ENCODE results near the gene GPR15LG. TPM values are rescaled to one million over a fixed set of nuclear protein-coding genes. Genes with fewer than 3 reads are reported as not detected.
"Not testable (repeated sequence)": the region's sequence is repeated elsewhere in the genome, so short reads cannot be mapped to it uniquely, and the experiment has no call there.

Gene GPR15LG
- total RNA-seq, 1 donor from 2014 or later = not detected

GRCh38 chr10:84177541-84178141, 4.0 kb downstream of the GPR15LG start:
- Mint-ChIP-seq H3K27ac (ENCODE audit: unreplicated experiment) (no peak overlapping the region), H3K36me3 (ENCODE audit: unreplicated experiment) (no peaks in the 10 kb centered on the region), H3K4me1 (ENCODE audit: low read depth, unreplicated experiment) (no peaks in the 10 kb centered on the region), H3K27me3 (ENCODE audit: unreplicated experiment) (peaks cover 2% of the 10 kb centered on the region), H3K4me3 (ENCODE audit: unreplicated experiment) (no peak overlapping the region), H3K9me3 (ENCODE audit: unreplicated experiment) (peaks cover 2% of the 10 kb centered on the region)
- TF ChIP-seq CTCF (IDR thresholded peaks at IDR 0.05; ENCODE audit: partially characterized antibody, unreplicated experiment) = no peak
- DNase-seq = no peak

GRCh38 chr10:84178160-84178609, 4.6 kb downstream of the GPR15LG start:
- no peak for TF ChIP-seq CTCF (IDR thresholded peaks at IDR 0.05; ENCODE audit: partially characterized antibody, unreplicated experiment)
- Mint-ChIP-seq H3K4me1 (ENCODE audit: low read depth, unreplicated experiment) (no peaks in the 10 kb centered on the region), H3K9me3 (ENCODE audit: unreplicated experiment) (peaks cover 2% of the 10 kb centered on the region), H3K27ac (ENCODE audit: unreplicated experiment) (no peak overlapping the region), H3K4me3 (ENCODE audit: unreplicated experiment) (no peak overlapping the region), H3K27me3 (ENCODE audit: unreplicated experiment) (peaks cover 2% of the 10 kb centered on the region), H3K36me3 (ENCODE audit: unreplicated experiment) (no peaks in the 10 kb centered on the region)
- no peak for DNase-seq

- Mint-ChIP-seq H3K9me3 (ENCODE audit: unreplicated experiment) (peaks cover 2% of the 10 kb centered on the region), H3K27ac (ENCODE audit: unreplicated experiment) (no peak overlapping the region), H3K36me3 (ENCODE audit: unreplicated experiment) (no peaks in the 10 kb centered on the region), H3K27me3 (ENCODE audit: unreplicated experiment) (peaks cover 2% of the 10 kb centered on the region), H3K4me3 (ENCODE audit: unreplicated experiment) (no peak overlapping the region), H3K4me1 (ENCODE audit: low read depth, unreplicated experiment) (no peaks in the 10 kb centered on the region)
- TF ChIP-seq CTCF (IDR thresholded peaks at IDR 0.05; ENCODE audit: partially characterized antibody, unreplicated experiment) = no peak
- DNase-seq = no peak
These were observed 5.6 kb downstream of the GPR15LG start for GRCh38 chr10:84179059-84179710.

- H3K36me3 Mint-ChIP-seq (ENCODE audit: unreplicated experiment); H3K9me3 Mint-ChIP-seq (ENCODE audit: unreplicated experiment); H3K27me3 Mint-ChIP-seq (ENCODE audit: unreplicated experiment); H3K4me3 Mint-ChIP-seq (ENCODE audit: unreplicated experiment); H3K27ac Mint-ChIP-seq (ENCODE audit: unreplicated experiment); H3K4me1 Mint-ChIP-seq (ENCODE audit: low read depth, unreplicated experiment); DNase-seq: not testable (repeated sequence)
These were observed 6.8 kb downstream of the GPR15LG start for GRCh38 chr10:84180386-84180785.

- H3K36me3 Mint-ChIP-seq (ENCODE audit: unreplicated experiment) = no peaks in the 10 kb centered on the region
- H3K27ac Mint-ChIP-seq (ENCODE audit: unreplicated experiment) = no peak overlapping the region
- H3K9me3 Mint-ChIP-seq (ENCODE audit: unreplicated experiment) = peaks cover 1% of the 10 kb centered on the region
- peaks cover 1% of the 10 kb centered on the region for H3K27me3 Mint-ChIP-seq (ENCODE audit: unreplicated experiment)
- TF ChIP-seq CTCF (IDR thresholded peaks at IDR 0.05; ENCODE audit: partially characterized antibody, unreplicated experiment) = no peak
- H3K4me1 Mint-ChIP-seq (ENCODE audit: low read depth, unreplicated experiment) = no peaks in the 10 kb centered on the region
- H3K4me3 Mint-ChIP-seq (ENCODE audit: unreplicated experiment) = no peak overlapping the region
- DNase-seq = no peak
These were observed 8.0 kb downstream of the GPR15LG start for GRCh38 chr10:84181631-84182030.
